ENCODE data around the gene MGLL. TPM values are rescaled to one million over a fixed set of nuclear protein-coding genes. Genes with fewer than 3 reads are reported as not detected.

Gene MGLL
- total RNA-seq, 4 donors from 2014 or later, result 26.5 to 50.2 (median 43.8) TPM

DNA sequence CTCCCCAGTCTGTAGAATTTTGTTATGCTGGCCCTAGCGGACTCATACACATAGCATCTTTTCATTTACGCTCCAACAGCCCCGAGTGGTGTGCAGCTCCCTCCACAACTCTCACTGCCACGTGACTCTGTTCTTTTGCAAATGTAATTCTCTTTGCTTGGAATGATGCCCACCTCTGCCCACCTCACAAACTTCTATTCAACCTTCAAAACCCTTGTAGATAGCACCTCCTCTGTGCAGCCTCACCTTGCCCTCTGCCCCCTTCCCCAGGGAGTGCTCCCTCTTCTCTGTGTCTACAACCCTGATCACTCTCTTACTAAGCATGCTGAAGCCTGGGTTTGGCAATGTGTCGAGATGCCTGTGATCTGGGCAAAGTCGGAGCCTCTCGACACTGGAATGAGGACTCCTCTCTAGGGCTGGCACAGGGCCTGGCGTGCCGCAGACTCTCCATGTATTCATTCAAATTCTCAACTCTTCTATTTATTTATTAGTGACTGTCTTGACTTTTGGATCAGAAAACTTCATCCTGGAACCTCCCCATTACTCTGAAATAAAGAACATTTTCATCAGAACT, 73.5 kb downstream of the MGLL start:
- Histone ChIP-seq H3K27me3 (no peaks in the 10 kb centered on the region), H3K4me3 (no peak overlapping the region), H3K36me3 (no peaks in the 10 kb centered on the region), H3K4me1 (peaks cover 49 to 66% of the 10 kb centered on the region in 2 donors), H3K27ac (peak overlapping the region; percentile 63 to 86 (median 76)), H3K9me3 (no peaks in the 10 kb centered on the region)
- DNase-seq (no peak), ATAC-seq (no peak)
- intact Hi-C loops (cut with DNase I; ENCODE audit: low total_unique reads), result no loop called here
- TF ChIP-seq, protein P1, sequence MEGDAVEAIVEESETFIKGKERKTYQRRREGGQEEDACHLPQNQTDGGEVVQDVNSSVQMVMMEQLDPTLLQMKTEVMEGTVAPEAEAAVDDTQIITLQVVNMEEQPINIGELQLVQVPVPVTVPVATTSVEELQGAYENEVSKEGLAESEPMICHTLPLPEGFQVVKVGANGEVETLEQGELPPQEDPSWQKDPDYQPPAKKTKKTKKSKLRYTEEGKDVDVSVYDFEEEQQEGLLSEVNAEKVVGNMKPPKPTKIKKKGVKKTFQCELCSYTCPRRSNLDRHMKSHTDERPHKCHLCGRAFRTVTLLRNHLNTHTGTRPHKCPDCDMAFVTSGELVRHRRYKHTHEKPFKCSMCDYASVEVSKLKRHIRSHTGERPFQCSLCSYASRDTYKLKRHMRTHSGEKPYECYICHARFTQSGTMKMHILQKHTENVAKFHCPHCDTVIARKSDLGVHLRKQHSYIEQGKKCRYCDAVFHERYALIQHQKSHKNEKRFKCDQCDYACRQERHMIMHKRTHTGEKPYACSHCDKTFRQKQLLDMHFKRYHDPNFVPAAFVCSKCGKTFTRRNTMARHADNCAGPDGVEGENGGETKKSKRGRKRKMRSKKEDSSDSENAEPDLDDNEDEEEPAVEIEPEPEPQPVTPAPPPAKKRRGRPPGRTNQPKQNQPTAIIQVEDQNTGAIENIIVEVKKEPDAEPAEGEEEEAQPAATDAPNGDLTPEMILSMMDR (IDR thresholded peaks at IDR 0.05 in 4 of 5, conservative IDR thresholded peaks at IDR 0.05 in 1 of 5), result no peak
- TF ChIP-seq POLR2A (IDR thresholded peaks at IDR 0.05), result no peak
- in situ Hi-C loops (cut with MboI; ENCODE audit: low sequenced_read_pairs in 4 of 4), result loop anchor here in 1 of 4 donors (5.0 kb wide), 1 partner anchor 47 kb away; no protein-coding TSS in a partner anchor

DNA sequence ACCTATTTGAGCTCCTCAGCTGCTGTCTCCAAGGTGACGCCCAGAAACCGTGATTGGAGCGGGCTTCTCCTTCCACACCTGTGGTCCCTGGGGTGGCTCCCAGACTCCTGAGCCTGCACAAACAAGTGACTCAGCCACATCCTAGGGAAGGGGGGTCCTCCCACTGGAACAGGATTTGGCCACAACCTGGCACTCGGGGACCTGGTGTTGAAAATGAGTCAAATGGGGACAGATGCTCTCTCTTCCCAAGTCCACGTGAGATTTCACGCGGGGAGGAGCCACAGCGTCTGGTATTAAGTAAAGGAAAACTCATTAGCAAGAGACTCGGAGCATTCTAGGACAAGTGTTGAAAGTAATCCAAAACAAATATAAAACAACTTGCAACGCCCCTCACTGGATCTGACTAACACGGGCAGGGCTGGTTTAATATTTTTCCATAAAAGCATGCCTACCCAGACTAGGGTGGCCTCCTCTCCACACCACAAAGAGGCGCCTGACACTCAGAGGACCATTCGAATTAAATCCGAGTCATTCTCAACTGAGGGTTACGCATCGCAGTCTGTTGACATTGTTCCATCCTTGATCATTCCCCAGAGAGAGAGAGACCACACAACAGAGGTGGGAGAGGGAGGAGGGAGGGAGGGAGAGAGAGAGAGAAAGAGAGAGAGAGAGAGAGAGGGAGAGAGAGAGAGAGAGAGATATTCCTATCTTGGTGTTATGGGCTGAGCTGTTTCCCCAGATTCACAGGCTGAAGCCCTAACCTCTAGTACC, 74.4 kb downstream of the MGLL start:
- no peaks in the 10 kb centered on the region for H3K27me3 ChIP-seq
- DNase-seq, result peak; percentile 59 to 88
- H3K27ac ChIP-seq, result peak overlapping the region; percentile 63 to 86 (median 78)
- TF ChIP-seq POLR2A (IDR thresholded peaks at IDR 0.05), result peak in 1 of 2 donors; percentile 19
- TF ChIP-seq, protein P1 (IDR thresholded peaks at IDR 0.05 in 4 of 5, conservative IDR thresholded peaks at IDR 0.05 in 1 of 5), result peak in 1 of 5 experiments; percentile 26
- no peaks in the 10 kb centered on the region for H3K36me3 ChIP-seq
- H3K4me1 ChIP-seq, result peaks cover 49 to 64% of the 10 kb centered on the region in 2 donors
- ATAC-seq, result peak; percentile 67 to 69
- H3K9me3 ChIP-seq, result no peaks in the 10 kb centered on the region
- no peak overlapping the region for H3K4me3 ChIP-seq
- in situ Hi-C loops (cut with MboI; ENCODE audit: low sequenced_read_pairs in 4 of 4), result loop anchor here in 1 of 4 donors (5.0 kb wide), 1 partner anchor 46 kb away; no protein-coding TSS in a partner anchor
- intact Hi-C loops (cut with DNase I; ENCODE audit: low total_unique reads), result no loop called here

DNA sequence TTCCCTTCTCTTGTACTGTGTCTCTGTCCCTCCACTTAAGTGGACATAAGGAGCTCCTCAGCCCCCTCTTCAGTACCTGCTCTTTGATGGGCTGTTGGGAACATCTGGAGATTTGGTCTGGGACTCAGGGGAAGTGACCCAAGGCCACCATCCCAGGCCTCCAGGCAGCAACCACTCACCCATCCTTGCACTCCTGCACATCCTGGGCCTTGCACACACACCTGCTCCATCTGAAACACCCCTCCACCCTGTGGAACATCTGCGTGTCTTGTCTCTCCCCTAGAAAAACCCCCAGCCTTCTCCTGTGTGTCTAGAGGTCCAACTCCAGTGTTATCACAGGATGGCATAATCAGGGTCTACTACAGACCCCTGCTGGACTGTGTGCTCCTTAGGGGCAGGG, 75.2 kb downstream of the MGLL start:
- Histone ChIP-seq H3K4me3 (no peak overlapping the region), H3K27ac (peak overlapping the region; percentile 63 to 86 (median 78)), H3K4me1 (peaks cover 53 to 68% of the 10 kb centered on the region in 2 donors), H3K36me3 (no peaks in the 10 kb centered on the region), H3K9me3 (no peaks in the 10 kb centered on the region), H3K27me3 (no peaks in the 10 kb centered on the region)
- intact Hi-C loops (cut with DNase I; ENCODE audit: low total_unique reads), result no loop called here
- in situ Hi-C loops (cut with MboI; ENCODE audit: low sequenced_read_pairs in 4 of 4), result loop anchor here in 1 of 4 donors (5.0 kb wide), 1 partner anchor 45 kb away; no protein-coding TSS in a partner anchor
- TF ChIP-seq POLR2A (IDR thresholded peaks at IDR 0.05), result no peak
- TF ChIP-seq, protein P1 (IDR thresholded peaks at IDR 0.05 in 4 of 5, conservative IDR thresholded peaks at IDR 0.05 in 1 of 5), result no peak
- no peak for ATAC-seq
- no peak for DNase-seq

DNA sequence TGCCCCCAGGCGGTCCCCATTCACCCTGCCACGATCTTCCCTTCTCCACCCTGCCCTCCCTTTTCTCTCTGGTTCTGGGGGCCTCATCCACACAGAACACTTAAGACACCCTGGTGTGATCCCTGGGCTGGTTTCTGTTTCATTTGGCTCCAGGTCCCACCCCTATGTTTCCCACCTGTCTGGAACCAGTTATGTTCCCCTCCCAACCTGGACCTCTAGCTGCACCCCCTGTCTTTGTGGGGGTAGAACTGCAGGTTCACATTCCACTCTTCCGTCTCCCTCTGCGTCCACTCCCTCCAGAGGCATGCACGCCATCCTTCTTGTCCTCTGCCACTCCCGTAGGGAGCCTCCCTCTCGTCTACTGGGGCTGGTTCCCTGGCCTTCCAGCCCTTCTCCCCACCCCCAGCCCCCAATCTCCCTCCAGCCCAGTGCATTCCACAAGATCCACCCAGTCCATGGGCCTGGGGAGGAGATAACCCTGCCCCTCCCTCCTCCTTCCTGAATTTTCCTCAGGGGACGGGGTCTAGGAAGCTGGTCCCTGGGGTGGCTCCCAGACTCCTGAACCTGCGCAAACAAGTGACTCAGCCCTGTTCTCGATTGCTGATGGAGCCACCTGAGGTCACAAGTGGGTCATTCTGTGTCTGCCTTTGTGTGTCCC, 75.8 kb downstream of the MGLL start:
- no peaks in the 10 kb centered on the region for H3K27me3 ChIP-seq
- DNase-seq, result peak in 1 of 2 donors; percentile 42
- H3K4me3 ChIP-seq, result peak overlapping the region in 1 of 4 donors; percentile 0
- peak overlapping the region; percentile 63 to 86 (median 78) for H3K27ac ChIP-seq
- no peaks in the 10 kb centered on the region for H3K36me3 ChIP-seq
- intact Hi-C loops (cut with DNase I; ENCODE audit: low total_unique reads), result no loop called here
- TF ChIP-seq POLR2A (IDR thresholded peaks at IDR 0.05), result peak in 1 of 2 donors; percentile 14
- TF ChIP-seq, protein P1 (IDR thresholded peaks at IDR 0.05 in 4 of 5, conservative IDR thresholded peaks at IDR 0.05 in 1 of 5), result peak in 1 of 5 experiments; percentile 28
- peak; percentile 19 to 28 for ATAC-seq
- no peaks in the 10 kb centered on the region for H3K9me3 ChIP-seq
- in situ Hi-C loops (cut with MboI; ENCODE audit: low sequenced_read_pairs in 4 of 4), result loop anchor here in 1 of 4 donors (5.0 kb wide), 1 partner anchor 44 kb away; no protein-coding TSS in a partner anchor
- peaks cover 55 to 66% of the 10 kb centered on the region in 2 donors for H3K4me1 ChIP-seq

Data from gastrocnemius medialis (tissue), 4 donors.